ENCODE measurements around the gene DOK3.

DNA sequence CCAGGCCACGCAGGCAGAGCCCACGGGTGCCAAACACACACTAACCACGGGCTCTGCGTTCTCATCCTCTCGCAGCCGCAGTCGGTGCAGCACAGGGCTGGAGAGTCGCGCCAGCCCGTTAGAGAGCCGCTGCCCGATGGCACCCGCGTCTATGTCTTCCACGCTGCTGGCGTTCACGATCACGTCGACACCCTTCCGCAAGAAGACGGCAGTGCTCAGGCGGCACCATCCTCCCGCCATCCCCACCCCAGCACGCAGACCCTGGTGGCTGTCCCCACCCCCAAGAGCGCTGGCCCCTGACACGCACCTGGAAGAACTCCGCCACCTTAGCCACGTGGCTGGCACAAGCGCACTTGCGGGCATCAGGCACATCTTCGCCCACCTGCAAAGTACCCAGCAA lies 42.2 kb downstream of the DOK3 start:
- no peak for TF ChIP-seq POLR2A (IDR thresholded peaks at IDR 0.05)
- TF ChIP-seq POLR2AphosphoS5 (IDR thresholded peaks at IDR 0.05), result no peak
